ENCODE results near the gene ATP8A1.

GRCh38 chr4:42649870-42650269, 7.0 kb downstream of the ATP8A1 start:
- TF ChIP-seq ZNF274 (IDR thresholded peaks at IDR 0.05; ENCODE audit: low read depth, low read length): no peak
- TF ChIP-seq YY1 (IDR thresholded peaks at IDR 0.05; ENCODE audit: insufficient read depth, insufficient read length): no peak

Data from NT2/D1 (cell line).